NAMALWA (cell line): ENCODE results near the gene PTPRB.

ENCODE experiments used
- DNase-seq: peaks from one replicate; pipeline ENCODE4 v3.0.0-alpha.2; 2015; ENCODE audit warnings: low spot score

PTPRB gene

DNA sequence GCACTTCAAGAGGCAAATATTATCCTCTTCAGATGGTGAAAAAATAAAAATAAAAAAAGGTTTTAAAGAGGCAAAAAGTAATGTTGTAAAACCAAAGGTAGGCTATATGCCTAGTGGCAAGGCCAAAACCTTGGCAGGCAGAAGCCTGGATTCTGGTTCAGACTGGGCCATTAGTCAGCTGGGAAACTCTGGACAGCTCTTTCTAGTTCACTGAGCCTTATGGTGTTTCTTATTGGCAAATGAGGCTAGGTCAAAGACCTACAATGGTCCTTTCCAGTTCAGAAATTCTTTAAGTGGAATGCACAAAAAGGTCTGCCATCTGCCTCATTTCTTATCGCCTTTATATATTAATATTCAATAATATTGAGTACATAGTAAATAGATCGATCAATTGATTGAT lies 44.6 kb downstream of the PTPRB start:
- no peak for DNase-seq

DNA sequence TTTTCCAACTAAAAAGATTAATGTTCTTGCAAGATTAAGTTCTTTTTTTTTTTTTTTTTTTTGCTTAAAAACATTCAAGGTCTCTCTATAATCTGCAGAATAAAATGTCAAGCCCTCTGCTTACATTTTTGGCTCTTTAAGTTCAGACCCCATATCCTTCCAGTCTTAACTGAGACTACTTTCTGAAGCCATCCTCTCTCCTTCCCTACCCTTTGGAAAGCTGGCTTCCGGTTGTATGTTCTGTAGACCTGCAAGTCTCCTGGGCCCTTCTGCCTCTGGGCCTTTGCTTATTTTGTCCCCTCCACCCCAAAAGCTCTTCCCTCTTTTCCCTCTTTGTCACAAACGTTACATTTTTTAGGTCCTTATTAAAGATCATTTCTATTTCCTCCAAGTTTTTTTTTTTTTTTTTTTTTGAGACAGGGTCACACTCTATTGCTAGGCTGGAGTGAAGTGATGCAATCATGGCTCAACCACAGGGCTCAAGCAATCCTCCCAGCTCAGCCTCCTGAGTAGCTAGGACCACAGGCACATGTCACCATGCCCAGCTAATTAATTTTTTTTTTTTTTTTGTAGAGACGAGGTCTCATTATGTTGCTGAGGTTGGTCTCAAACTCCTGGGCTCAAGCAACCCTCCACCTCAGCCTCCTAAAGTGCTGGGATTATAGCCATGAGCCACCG lies 46.5 kb downstream of the PTPRB start:
- DNase-seq = no peak

DNA sequence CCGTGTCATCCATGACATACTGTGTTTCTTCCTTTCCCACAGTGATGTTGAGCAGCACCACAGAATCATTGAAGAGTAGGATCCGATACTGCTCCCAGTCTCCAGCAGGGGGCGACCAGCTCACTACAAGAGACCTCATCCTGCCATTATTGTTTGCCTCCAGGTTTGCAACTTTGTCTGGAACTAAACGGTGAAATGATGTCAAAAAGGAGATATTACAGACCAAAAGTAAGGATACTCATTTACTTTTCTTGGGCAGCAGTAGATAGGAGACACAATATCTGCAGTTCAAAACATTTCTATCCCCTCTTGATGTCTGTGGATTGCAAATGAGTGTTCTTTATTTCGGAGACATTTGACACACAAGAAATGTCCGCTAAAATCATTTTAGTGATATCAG lies 47.2 kb downstream of the PTPRB start:
- DNase-seq = peak; percentile 73

DNA sequence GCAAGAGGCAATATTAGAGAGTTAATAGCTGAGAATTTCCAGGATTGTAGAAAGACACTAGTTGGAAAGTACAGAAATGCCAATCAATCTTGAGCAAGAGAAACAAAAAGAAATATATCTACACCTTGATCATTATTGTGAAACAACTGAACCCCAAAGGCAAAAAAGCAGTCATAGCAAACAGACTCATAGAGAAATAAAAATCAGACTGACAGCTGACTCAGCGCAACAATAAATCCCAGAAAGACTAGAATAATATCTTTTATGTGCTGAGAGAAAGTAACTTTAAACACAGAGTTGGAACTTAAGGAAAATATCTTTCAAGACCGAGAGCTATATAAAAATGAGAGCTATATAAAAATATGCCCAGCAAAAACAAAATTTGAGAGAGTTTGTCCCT lies 52.9 kb downstream of the PTPRB start:
- DNase-seq = no peak

DNA sequence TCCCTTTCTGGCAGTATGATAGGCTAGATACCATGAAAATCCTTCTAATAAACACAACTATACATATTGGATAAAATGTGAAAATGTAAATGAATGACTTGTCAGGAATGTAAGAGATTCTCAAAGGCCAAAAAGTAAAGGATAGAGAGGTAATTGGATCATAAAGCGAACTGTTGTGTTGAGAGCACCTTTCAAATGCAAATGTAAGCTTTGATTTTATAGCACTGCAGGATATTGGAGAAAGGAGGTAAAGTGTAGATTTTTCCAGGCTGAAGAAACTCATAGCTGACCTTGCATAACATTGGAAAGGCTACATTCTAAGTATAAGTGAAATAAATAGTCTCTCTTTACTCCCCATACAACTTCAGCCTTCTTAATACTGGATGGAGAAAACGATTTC lies 54.0 kb downstream of the PTPRB start:
- DNase-seq = no peak

DNA sequence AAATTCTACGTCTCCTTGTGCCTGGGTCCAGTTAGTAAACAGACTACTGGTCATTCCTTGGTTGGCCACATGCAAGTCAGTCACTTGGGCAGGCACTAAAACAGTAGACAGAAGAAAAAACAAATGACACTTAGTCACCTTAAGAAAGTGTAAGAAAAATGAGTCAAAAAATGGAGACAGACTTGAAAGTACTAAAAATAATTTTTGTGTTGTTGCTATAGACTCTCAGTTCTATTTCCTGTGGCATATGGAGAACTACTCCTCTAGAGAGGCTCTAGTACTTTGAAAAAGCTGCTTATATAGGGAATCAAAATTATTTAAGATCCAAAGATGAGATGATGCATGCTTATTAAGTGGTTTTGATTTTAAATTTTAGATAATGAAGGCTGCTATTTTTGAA lies 56.0 kb downstream of the PTPRB start:
- DNase-seq = no peak

DNA sequence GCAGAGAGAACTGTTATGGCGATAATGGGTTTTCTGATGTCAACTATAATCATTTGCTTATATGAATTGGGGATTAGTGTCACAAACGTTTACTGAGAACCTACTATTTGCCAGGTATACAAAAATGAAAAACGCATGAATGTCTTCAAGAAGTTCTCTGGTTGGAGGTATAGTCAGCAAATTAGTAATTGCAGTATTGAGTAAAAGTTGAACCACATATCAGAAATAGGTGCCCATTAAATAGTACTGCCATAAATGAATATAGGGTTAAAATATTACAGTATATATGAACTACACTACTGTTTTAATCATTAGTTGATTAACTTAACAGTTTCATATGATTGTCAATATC lies 60.0 kb downstream of the PTPRB start:
- DNase-seq = no peak

DNA sequence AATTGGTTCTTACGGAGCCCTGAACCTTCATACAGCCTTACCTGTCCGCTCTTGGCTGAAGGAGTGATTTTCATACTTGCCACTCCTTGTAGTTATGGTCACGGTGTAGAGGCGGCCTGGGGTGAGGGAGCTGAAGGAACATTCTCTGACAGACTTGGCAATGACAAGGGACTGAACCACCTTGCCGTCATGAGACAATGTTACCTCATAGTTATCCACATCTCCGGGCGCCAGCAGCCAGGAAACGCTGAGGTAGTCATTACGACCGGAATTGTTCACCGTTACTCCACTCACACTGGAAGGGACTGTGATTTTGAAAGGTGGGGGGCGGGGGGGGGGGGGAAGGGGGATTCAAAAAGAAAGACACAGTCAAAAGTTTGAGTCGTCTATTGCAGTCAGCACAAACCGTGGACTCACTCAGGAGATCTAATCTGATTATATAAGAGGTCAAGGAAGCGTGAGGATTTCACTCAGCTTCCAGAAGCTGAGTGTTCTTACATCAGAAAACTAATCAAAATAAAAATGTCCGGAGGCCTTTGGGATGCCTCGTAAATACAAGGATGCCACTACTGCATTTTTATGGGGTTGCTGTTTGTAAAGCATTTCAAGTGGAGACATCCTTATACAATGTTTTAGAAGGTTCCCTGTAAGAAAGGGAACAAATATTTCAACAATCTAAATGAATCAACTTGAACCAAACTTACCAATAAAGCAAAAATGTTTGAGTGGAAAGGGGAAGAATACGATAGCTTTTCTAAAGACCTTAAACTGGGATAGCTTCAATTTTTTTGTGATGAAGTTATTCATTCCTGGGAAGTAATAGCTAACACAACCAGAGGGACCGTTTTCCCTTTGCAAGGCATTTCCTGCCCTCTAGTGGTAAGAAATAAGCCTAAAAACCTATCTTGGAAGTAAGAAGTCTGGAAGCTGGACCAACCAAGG lies 60.6 kb downstream of the PTPRB start:
- DNase-seq = peak; percentile 76

DNA sequence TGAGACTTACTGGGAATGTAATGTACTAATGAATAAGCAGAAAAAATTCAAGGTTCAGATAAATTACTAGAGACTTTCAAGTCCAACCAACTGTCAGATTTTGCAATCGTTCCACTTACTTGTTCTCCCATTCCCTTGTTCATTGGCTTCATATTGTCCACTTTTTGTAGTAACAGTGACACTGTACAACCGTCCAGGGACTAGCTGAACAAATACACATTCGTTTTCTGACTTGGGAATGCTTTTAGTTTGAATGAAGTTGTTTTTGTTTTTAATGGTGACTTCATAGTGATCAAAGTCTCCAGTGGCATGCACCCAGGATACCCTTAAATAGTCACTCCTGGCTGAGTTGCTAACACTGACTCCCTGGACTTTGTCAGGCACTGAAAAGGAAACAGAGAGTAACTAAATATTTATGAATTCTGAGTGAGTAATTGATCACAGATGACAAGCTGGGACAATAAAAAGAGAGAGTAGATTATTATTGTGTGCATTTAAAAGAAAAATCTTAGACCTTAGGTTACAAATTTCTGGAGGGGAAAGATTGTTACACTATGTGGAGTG lies 65.4 kb downstream of the PTPRB start:
- no peak for DNase-seq

DNA sequence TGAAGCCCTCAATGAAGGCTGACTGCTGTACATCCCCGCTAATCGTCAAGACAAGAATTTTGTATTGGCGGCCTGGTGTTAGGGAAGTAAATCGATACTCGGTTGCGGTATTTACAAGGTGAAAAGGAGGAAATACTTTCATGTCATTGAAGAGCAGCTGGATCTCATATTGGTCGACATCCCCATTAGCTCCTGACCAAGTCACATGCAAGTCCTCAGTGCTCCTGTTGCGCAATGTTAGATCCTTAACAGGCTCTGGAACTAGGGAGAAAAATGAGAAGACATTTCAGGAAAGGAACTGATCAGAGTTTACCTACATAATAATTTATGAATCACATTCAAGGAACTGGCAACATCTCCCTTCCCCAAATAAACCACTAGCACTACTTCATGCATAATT lies 66.2 kb downstream of the PTPRB start:
- no peak for DNase-seq

DNA sequence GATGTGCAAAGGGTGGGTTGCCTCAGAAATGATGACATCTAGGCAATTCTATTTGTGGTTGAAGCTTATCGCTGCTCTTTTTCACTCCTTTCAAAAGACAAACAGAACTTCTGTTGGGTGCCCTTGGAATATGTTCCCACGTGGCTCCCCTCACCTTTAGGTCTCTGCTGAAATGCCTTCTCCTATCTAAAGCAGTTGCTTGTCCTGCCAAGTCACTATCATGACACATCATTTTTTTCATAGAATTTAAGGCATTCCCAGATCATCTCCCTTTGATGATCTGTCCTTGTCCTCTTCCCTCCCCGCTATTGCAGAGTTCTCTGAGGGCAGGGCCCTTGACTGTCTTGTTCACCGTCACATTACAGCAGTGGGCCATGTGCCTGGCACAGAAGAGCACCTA lies 75.7 kb downstream of the PTPRB start:
- no peak for DNase-seq

DNA sequence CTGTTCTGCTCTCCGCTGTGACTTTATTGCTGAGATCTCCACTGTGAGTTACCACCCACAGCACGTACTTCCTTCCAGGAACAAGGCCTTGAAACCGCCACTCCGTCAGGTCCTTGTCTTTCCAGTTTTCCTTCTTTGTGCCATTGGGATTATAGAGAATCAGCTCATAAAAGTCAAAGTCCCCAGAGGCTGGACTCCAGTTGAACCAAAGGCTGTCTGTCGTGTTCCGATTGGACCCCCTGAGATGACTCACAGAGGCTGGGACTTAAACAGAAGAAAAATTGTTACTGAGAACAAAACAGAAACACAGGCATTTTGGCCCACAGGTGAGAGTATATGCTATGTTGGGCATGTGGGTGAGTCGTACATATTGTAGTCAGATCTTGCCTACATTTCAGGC lies 76.6 kb downstream of the PTPRB start:
- no peak for DNase-seq

DNA sequence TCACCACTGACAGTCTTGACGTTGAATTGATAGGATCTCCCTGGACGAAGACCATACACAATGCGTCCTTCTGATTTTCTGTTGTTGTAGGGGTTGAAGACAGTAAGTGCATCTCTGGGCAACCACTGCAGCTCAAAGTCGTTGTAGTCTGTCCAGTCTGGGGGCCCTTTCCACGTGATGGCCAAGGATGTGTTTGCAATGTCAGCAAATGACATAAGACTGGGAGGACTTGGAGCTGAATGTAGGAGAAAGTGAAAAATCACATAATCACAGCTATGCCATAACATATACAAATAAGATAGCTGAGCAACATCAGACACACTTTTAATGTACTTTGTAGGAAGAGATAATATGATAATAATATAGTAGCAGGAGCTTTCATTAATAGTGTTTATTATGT lies 77.8 kb downstream of the PTPRB start:
- no peak for DNase-seq

DNA sequence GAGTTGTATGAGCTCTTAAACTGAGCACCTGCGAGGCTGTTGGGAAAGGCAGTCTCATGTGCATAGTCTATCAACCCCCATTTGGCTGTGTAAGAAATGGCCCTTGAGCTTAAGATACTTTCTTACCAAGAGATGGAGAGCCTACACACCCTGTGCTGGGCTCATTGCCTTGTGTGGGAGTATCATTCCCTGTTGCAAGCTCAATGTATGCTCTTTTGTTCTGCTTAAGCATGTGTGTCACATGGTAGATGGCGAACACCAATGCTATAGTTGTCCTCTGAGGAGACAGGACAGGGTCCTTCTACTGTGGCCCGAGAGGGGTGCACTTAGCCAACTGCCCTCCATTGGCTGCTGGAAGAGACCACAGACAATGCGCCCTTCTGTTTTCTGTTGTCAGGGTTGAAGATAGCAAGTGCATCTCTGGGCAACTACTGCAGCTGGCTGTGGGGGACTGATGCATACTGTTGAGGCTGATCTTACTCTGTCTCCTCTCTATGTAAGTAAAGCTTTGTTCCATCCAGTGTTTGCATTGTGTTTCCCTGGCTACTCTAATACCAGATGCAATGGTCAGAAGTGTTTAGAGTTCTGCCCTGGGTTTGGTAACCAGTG lies 79.5 kb downstream of the PTPRB start:
- DNase-seq = no peak

DNA sequence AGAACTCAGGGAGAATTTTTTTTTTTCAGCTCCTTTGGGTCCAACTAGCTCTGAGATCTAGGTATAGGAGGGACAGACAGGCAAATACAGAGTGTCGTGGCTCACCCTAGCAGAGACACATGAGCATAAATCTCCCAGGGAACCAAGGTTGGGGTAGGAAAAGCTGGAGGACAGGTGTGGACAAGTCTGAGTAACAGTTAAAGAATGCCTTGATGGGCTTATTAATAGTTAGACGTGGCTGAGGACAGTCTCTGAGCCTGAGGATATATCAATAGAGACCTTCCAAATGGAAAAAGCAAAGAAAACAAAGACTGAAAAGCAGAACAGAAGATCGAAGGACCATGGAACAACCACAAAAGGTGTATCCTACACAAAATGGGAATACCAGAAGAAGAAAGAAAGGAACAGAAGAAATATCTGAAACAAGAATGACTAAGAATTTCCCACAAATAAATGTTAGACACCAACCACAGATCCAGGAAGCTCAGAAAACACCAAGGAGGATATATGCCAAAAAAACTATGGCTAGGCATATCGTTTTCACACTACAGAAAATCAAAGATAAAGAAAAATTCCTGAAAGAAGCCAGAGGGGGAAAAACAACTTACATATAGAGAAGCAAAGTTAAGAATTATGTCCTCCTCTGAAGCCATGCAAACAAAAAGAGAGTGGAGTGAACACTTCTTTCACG lies 80.9 kb downstream of the PTPRB start:
- DNase-seq = no peak

DNA sequence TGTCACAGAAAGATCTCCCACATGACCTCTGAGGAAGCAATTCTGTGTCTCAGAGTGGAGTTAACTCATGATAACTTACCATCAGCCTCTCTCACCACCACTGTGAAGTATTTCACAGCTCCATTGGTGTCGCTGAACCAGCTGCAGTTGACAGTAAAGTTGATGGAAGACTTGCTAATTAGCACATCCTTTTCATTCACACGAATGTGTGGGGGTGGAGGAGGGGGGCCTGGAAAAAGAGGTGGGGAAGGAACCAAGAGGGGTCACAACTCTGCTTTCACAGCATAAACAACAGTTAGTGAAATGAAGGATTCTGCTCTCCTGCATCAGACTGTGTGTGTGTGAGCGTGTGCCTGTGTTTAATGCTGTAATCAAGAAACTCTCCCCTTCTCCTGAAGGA lies 82.1 kb downstream of the PTPRB start:
- DNase-seq = no peak

DNA sequence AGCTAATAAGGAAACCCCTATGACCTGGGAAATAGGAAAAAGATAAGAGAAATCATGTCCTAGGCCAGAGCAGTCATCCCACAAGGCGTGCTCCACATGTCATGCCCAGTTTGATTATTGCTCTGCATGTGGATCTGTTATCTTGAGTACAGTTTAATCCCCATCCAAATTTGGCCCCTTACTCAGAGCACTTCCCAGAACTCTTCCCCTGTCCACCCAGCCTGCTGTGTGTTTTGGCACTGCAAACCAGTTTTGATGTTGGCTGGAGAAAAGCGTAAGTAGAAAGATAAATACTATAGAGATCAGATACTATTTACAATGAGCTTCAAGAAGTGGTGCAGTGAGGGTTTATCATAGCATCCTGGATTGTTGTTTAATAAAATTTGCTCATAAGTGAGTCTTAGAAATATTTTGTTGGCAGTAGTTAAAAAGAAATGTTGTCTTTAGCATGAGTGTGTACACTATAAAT lies 83.8 kb downstream of the PTPRB start:
- no peak for DNase-seq

DNA sequence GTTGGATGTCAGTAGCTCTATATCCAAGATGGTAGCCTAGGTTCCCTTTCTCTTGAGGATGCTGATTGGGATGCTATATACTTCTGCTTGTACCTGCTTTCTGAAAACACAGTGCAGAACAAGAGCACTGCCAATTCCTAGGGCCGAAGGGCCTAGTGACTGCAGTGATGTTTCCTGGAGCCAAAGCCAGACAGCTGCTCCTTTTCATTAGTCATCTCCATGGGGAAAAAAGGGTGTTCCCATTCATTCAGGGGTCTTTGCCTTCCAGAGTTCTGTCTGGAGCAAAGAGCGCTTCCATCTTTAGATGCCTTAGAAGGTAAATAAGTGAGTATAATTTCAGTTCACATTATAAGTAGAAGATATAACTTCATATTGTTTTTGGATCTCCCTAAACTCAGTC lies 85.5 kb downstream of the PTPRB start:
- no peak for DNase-seq

DNA sequence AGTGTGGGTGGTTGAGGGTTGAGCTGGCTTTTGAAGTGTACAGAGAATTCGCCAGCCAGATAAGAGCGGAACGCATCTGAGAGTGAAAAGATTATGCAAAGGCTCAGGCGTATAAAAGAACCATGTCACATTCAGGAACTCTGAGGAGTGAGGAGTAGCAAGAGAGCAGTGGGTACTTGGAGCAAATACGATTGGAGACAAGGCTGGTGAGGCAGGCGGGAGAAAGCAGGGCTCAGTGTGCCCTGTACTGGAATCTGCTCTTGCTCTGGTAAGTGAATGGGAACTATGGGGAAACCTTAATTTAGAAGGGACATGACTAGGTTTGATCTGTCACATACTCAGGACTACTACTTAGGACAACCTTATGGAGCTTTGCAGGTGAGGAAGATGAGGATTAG lies 87.0 kb downstream of the PTPRB start:
- no peak for DNase-seq

DNA sequence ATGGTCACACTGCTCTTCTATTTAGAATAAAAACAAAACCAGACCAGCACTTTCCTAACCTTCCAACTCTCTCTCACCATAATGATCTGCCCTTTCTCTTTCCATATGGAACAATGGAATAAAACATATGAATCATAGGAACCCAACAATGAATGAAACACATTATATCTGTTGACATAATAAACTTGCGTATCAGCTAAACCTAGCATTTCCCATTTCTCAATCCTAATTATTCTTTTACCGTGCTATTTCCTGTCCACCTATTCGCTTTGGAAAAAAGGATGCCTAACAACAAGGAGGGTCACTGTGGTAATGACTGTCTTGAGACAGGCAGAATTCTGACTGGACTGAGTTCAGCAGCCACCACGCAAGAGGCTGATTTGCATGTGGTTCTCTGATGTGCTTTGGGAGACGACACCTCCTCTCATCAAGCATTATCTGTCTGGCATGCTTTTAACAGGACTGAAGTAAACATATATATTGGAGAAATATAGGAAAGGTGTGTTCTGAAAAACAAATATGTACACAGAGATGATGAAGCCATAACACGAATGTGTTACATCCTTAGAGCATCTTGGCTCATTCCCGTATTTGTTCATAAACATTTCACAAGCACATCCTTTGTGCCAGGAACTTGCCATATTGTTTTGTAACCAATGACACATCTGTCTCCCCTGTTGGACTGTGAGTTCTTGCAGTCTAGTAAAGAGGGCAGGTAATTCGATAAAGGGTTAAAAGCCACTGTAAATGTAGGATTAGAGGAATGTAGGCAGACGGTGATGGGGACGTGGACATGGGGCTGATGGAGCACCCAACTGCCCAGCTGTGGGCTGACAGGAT lies 87.7 kb downstream of the PTPRB start:
- DNase-seq = no peak

DNA sequence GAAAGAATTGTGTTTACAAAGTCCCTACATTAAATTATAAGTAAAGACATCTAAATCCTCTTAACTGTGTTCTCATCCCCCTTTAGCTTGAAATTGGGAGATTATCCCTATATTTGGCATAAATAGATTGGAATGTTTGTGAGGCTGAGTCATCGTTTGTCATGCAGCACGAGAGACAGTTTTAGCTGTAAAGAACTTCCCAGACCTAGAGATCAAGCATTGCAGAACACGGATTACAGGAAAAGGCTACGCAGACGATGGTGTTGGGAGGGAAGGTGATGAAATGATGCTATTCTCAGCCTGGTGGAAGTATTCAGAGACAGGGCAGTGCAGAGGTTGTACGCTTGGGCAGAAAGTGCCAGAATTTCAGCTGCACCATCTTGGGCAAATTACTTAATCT lies 93.8 kb downstream of the PTPRB start:
- no peak for DNase-seq
